Dermis blood vessel endothelial cell (primary cell): ENCODE results near the gene RAX2. TPM values are rescaled to one million over a fixed set of nuclear protein-coding genes. Genes with fewer than 3 reads are reported as not detected.
"Not testable (repeated sequence)": the region's sequence is repeated elsewhere in the genome, so short reads cannot be mapped to it uniquely, and the experiment has no call there.

ENCODE experiments used
- DNase-seq: peaks from one replicate; pipeline ENCODE4 v3.0.0; 2010
- total RNA-seq: library from RNA; depleted of rRNA; stranded (reverse); fragments of >200 nt; gene quantifications from 2 replicates; pipeline ENCODE4 v1.2.3, GENCODE V29; 2014

RAX2 gene
- total RNA-seq, 1 donor from 2014 or later: not detected

GRCh38 chr19:3759482-3760254 is 12.4 kb downstream of the RAX2 start:
- DNase-seq: no peak

GRCh38 chr19:3758297-3758696 is 13.7 kb downstream of the RAX2 start:
- DNase-seq: not testable (repeated sequence)

GRCh38 chr19:3757705-3758104 is 14.3 kb downstream of the RAX2 start:
- not testable (repeated sequence) for DNase-seq

- no peak for DNase-seq
Observed at GRCh38 chr19:3753631-3754410, 18.2 kb downstream of the RAX2 start.

GRCh38 chr19:3752492-3752891 is 19.5 kb downstream of the RAX2 start:
- no peak for DNase-seq

GRCh38 chr19:3751236-3751635 is 20.8 kb downstream of the RAX2 start:
- DNase-seq: no peak

- DNase-seq: no peak
Observed at GRCh38 chr19:3750211-3750610, 21.8 kb downstream of the RAX2 start.

GRCh38 chr19:3748965-3749364 is 23.1 kb downstream of the RAX2 start:
- no peak for DNase-seq

- DNase-seq: no peak
Observed at GRCh38 chr19:3746371-3747056, 25.5 kb downstream of the RAX2 start.

GRCh38 chr19:3745363-3746045 is 26.5 kb downstream of the RAX2 start:
- DNase-seq: no peak

- DNase-seq: peak; percentile 32
Observed at GRCh38 chr19:3743486-3743885, 28.5 kb downstream of the RAX2 start.

GRCh38 chr19:3740431-3740830 is 31.6 kb downstream of the RAX2 start:
- no peak for DNase-seq

GRCh38 chr19:3738477-3739220 is 33.4 kb downstream of the RAX2 start:
- DNase-seq: no peak

- no peak for DNase-seq
Observed at GRCh38 chr19:3737487-3738205, 34.4 kb downstream of the RAX2 start.

- no peak for DNase-seq
Observed at GRCh38 chr19:3736106-3736724, 35.8 kb downstream of the RAX2 start.

- no peak for DNase-seq
Observed at GRCh38 chr19:3734310-3734600, 37.8 kb downstream of the RAX2 start.

- DNase-seq: no peak
Observed at GRCh38 chr19:3733549-3734309, 38.3 kb downstream of the RAX2 start.

- no peak for DNase-seq
Observed at GRCh38 chr19:3732108-3732507, 39.9 kb downstream of the RAX2 start.

- no peak for DNase-seq
Observed at GRCh38 chr19:3730457-3730958, 41.5 kb downstream of the RAX2 start.

- no peak for DNase-seq
Observed at GRCh38 chr19:3725640-3726310, 46.3 kb downstream of the RAX2 start.
